IPS-15b (cell line): Measurements from ENCODE around the gene CIDEC.
"Not testable (repeated sequence)": the region's sequence is repeated elsewhere in the genome, so short reads cannot be mapped to it uniquely, and the experiment has no call there.

Experiments used
- H3K27me3 ChIP-seq: one replicate; pipeline ENCODE4 v1.6.1; 2013; ENCODE audit warnings: low read length; ENCODE audit not compliant: control insufficient read depth, insufficient read depth
- H3K36me3 ChIP-seq: one replicate; pipeline ENCODE4 v1.6.1; 2013; ENCODE audit warnings: low read length; ENCODE audit not compliant: control insufficient read depth, insufficient read depth
- H3K4me1 ChIP-seq: one replicate; pipeline ENCODE4 v1.6.1; 2013; ENCODE audit warnings: mild to moderate bottlenecking, low read length; ENCODE audit not compliant: control insufficient read depth, insufficient read depth
- H3K4me3 ChIP-seq: one replicate; pipeline ENCODE4 v1.5.1; 2013; ENCODE audit warnings: low read depth, low read length
- H3K9ac ChIP-seq: one replicate; pipeline ENCODE4 v1.6.1; 2013; ENCODE audit warnings: low read depth, mild to moderate bottlenecking, low read length
- H3K9me3 ChIP-seq: one replicate; pipeline ENCODE4 v1.6.1; 2013; ENCODE audit warnings: mild to moderate bottlenecking, low read length; ENCODE audit not compliant: control insufficient read depth, insufficient read depth

The CIDEC gene

DNA sequence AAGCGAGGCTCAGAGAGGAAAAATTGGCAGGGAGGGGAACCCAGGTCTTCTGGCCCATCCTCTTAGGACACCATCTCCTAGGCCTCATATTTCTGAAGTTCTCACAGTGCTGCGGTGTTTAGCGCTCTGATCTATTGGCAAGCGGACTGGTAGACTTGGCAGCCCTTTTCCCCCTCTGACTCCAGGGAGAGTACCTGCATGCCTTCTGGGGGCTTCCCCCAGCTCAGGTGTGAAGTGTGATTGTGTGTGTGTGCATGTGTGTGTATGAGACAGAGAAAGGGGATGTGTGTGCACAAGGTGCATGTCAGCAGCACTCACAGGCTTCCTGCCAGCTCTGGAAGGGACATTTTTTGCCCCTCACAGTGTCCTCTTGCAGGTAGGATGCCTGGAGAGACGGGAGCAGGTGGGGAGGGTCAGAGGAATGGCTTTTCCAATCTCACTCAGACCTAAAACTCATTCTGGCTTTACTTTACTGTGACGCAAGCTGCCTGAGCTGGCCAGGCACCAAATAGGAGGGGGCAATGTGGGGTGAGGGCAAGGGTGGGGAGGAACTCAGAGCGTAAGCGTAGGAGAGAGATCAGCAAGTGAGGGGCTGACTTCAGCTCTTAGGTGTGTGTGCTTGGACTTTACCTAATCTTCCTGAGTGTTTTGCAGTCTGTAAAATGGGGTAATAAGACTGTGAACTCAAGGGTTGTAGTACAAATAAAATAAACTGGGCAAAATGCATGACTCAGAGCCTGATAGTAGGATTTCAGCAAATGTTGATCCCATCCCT, 18.6 kb upstream of the CIDEC start:
- no peak overlapping the region for H3K4me3 ChIP-seq
- H3K4me1 ChIP-seq = peaks cover 9% of the 10 kb centered on the region
- no peaks in the 10 kb centered on the region for H3K27me3 ChIP-seq
- peaks cover 3% of the 10 kb centered on the region for H3K36me3 ChIP-seq
- no peaks in the 10 kb centered on the region for H3K9me3 ChIP-seq
- no peak overlapping the region for H3K9ac ChIP-seq

DNA sequence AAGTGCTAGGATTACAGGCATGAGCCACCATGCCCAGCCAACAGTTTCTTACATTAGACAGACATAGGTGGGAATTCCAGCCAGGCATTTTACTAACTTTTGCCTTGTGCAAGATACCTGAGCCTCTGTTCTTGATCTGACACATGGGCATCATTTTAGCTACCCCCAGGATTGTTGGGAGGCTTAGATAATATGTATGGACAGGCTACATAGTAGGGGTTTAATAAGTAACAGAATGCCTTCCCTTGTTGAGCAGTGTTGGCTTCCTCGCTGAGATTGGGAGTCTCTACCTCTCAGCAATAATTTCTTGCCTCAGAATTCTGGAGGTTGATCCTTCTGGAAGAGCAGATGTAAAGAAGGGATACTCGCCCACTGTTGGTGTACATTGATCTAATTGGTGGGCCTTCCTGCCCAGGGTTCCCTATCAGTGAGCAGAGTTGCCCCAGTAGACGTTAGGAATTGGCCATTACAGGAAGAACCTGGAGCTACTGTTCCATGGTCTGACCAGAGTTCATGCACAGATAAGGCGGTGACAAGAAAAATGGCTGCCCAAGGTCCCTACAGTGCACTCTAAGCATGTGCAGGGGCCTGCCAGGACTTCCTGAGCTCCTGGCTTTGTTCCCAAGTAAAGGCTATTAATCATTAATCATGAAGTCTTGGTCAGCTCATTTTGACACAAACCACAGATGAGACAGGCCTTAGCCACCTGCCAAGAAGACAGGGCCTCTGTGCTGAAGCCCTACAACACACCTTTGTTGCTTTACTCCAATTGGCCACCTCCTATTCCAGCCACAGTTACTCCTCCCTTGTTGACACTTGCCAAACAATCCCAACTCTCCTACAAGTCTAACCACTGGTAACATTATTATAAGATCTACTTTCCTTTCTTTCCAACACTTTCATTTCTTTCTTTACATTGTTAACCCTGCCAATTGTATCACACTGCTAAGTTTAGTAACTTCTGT, 17.6 kb upstream of the CIDEC start:
- H3K4me1 ChIP-seq = peaks cover 4% of the 10 kb centered on the region
- H3K27me3 ChIP-seq = no peaks in the 10 kb centered on the region
- H3K9me3 ChIP-seq = no peaks in the 10 kb centered on the region
- no peak overlapping the region for H3K9ac ChIP-seq
- H3K36me3 ChIP-seq = peaks cover 12% of the 10 kb centered on the region
- H3K4me3 ChIP-seq = no peak overlapping the region

DNA sequence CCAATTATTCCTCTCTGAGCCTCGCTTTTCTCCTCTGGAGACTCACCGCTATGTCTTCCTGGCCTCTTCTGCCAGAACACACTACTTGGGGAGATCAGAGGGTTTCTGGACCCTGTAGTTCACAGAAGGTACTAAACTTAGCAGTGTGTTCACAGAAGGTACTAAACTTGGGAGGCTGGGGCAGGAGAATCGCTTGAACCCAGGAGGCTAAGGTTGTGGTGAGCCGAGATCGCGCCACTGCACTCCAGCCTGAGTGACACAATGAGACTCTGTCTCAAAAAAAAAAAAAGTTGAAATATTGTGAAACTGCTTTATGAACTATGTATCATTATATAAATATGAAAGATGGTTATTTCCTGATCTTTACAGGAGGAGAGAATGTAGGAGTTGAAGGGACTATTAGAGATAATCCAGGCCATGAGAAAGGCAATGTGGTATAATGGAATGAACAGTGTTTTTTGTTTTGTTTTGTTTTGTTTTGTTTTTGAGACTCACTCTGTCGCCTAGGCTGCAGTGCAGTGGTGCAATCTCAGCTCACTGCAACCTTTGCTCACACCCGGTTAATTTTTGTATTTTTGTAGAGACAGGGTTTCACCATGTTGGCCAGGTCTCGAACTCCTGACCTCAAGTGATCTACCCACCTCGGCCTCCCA, 16.8 kb upstream of the CIDEC start:
- peaks cover 13% of the 10 kb centered on the region for H3K36me3 ChIP-seq
- H3K4me3 ChIP-seq, H3K9ac ChIP-seq, H3K4me1 ChIP-seq, H3K9me3 ChIP-seq, H3K27me3 ChIP-seq: not testable (repeated sequence)

DNA sequence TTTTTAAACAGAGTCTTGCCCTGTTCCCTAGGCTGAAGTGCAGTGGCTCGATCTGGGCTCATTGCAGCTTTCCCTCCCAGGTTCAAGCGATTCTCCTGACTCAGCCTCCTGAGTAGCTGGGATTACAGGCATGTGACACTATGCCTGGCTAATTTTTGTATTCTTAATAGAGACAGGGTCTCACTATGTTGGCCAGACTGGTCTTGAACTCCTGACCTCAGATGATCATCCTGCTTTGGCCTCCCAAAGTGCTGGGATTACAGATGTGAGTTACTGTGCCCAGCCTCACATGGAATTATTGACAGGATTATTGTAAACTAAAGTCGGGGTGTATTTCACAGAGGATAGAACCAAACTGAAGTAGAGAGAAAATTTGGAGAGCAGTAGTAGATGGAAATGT, 15.7 kb upstream of the CIDEC start:
- H3K36me3 ChIP-seq = peaks cover 13% of the 10 kb centered on the region
- not testable (repeated sequence) for H3K4me3 ChIP-seq, H3K27me3 ChIP-seq, H3K4me1 ChIP-seq, H3K9me3 ChIP-seq, H3K9ac ChIP-seq

DNA sequence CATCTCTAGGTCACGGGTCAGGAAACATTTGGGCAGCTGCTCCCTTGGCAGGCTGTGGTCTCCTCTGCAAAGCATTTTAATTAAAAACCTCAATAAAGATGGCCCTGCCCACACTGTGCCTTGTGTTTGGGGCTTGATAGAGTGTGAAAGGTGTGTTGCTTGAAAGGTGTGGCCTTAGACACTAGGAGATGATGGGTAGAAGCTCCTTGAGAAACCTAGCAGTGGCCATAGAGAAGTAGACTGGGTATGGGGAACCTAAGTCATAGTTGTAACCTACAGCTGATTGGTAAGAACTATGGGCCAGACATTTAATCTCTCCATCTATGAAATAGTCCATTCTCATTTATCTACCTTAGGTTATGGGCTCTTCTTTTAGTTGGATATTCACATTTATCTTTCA, 13.7 kb upstream of the CIDEC start:
- Histone ChIP-seq H3K9me3 (no peaks in the 10 kb centered on the region), H3K27me3 (no peaks in the 10 kb centered on the region), H3K4me3 (no peak overlapping the region), H3K4me1 (no peaks in the 10 kb centered on the region), H3K9ac (no peak overlapping the region), H3K36me3 (peaks cover 13% of the 10 kb centered on the region)

DNA sequence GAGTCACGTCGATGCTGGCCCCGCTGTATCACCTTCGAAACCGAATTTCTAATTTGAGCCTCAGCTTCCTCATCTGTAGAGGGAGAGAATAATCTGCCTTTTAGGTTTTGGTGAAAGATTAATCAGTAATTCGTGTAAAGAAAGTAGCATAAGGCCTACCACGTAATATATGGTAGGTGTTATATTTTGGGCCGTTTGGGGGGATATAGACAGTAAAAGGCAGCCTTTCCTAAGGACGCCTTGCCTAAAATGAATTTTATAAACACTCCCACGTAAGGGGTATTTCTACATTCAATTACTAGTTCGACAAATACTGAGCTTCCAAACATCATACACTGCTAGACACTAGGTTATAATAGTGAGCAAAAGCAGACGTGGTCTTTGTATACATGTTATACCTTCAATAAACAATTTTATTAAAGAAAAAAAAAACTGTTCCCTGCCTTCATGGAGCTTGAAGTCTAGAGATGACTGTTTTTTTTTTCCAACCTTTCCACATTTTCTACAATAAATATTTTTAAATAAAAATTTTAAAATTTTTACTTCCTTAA, 11.1 kb upstream of the CIDEC start:
- Histone ChIP-seq H3K4me3 (peak overlapping the region; percentile 94), H3K9me3 (no peaks in the 10 kb centered on the region), H3K27me3 (no peaks in the 10 kb centered on the region), H3K36me3 (peaks cover 13% of the 10 kb centered on the region), H3K9ac (peak overlapping the region; percentile 94), H3K4me1 (no peaks in the 10 kb centered on the region)

DNA sequence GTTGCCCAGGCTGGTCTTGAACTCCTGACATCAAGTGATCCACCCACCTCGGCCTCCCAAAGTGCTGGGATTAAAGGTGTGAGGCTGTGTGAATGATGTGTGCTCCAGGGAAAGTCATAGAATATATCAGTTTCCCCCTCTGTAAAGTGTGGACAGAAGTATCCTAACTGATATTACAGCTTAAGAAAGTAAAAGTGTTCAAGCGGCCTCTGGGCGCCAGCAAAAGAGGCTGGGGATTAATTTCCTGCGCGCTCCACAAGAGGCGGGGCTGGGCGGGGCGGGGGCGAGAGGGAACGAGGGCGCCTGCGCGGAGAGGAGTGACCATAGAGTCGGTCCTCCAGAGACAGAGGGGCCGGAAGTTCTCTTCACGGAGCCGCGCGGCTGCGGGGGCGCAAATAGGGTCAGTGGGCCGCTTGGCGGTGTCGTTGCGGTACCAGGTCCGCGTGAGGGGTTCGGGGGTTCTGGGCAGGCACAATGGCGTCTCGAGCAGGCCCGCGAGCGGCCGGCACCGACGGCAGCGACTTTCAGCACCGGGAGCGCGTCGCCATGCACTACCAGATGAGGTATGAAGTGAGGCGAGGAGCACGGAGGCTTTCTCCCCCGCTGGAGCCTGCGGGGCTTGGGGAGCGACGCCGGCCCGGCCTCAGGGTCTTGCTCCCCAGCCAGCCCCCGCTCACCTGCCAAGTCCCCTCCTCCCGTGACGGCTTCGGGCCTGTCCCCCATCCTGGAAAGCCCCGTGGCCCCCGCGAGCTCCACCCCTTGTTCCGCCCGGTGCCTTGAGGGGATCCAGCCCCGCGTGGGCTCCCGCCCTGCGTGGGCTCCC, 10.4 kb upstream of the CIDEC start, which contains the start of gene JAGN1:
Gene JAGN1 (plus strand): TSS at position 362 of the 823 bp plus-strand sequence. CDS start 113 bp downstream, at position 475.
- H3K9me3 ChIP-seq = no peaks in the 10 kb centered on the region
- H3K9ac ChIP-seq = peak within 1 kb of the TSS; percentile 94
- H3K27me3 ChIP-seq = no peaks in the 10 kb centered on the region
- no peaks in the 10 kb centered on the region for H3K4me1 ChIP-seq
- peak within 1 kb of the TSS; percentile 94 for H3K4me3 ChIP-seq
- peaks cover 13% of the 10 kb centered on the region for H3K36me3 ChIP-seq

DNA sequence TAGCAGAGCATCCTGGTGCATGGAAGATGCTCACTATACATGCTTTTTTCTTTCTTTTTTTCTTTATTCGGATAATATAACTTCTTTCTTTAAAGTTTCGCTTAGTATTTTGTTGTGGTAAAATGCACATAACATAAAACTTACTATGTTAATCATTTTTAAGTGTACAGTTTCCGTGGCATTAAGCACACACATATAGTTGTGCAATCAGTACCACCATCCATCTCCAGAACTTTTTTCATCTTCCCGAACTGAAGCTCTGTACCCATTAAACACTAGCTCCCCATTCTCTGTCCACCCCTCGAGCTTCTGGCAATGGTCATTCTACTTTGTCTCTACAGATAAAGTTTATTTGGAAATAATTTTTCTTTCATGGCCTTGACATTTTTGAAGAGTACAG, 9.4 kb upstream of the CIDEC start:
- Histone ChIP-seq H3K4me3 (no peak overlapping the region), H3K9me3 (no peaks in the 10 kb centered on the region), H3K36me3 (peaks cover 13% of the 10 kb centered on the region), H3K27me3 (no peaks in the 10 kb centered on the region), H3K4me1 (no peaks in the 10 kb centered on the region), H3K9ac (no peak overlapping the region)

DNA sequence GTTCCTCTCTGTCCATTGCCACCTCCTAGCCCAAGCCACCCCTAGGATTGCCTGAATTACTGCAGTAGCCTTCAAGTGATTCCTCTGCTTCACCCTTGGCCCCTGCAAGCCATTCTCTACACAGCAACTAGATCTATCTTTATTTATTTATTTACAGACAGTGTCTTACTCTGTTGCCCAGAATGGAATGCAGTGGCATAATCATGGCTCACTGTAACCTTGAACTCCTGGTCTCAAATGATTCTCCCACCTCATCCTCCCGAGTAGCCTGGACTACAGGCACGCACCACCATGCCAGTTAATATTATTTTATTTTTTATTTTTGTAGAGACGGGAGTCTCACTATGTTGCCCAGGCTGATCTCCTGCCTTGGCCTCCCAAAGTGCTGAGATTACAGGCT, 8.5 kb upstream of the CIDEC start:
- Histone ChIP-seq H3K4me3 (no peak overlapping the region), H3K9ac (no peak overlapping the region), H3K9me3 (no peaks in the 10 kb centered on the region), H3K4me1 (no peaks in the 10 kb centered on the region), H3K36me3 (peaks cover 9% of the 10 kb centered on the region), H3K27me3 (no peaks in the 10 kb centered on the region)

DNA sequence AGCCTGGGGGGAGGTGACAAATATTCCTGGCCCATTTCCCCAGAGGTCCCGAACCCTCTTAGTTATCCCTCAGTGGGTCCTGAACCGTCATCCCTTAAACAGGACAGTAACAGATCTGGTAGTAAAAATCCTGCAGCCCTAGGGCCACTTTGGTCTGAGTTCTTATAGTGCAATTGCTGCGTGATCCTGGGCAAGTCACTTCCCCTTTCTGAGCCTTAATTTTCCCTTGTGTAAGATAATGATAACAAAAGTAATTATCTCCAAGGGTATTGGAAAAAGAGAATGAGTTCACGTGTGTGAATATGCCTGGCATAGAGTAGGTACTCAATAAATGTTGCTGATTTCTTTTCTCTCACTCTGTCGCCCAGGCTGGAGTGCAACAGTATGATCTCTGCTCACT, 7.4 kb upstream of the CIDEC start:
- Histone ChIP-seq H3K4me1 (no peaks in the 10 kb centered on the region), H3K4me3 (no peak overlapping the region), H3K36me3 (no peaks in the 10 kb centered on the region), H3K9me3 (no peaks in the 10 kb centered on the region), H3K9ac (no peak overlapping the region), H3K27me3 (no peaks in the 10 kb centered on the region)

DNA sequence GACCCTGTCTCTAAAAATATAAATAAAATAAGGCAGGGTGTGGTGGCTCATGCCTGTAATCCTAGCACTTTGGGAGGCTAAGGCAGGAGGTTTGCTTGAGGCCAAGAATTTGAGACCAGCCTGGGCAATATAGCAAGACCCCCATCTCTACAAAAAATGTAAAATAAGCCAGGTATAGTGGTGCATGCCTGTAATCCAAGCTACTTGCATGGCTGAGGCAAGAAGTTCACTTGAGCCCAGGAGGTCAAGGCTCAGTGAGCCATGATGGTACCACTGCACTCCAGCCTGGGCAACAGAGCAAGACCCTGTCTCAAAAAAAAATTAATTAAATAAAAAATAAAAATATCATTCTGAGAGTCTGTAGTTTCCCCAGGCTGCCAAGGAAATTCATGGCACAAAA, 6.3 kb upstream of the CIDEC start:
- no peak overlapping the region for H3K9ac ChIP-seq
- H3K4me1 ChIP-seq = no peaks in the 10 kb centered on the region

More for the DNA sequence above, 6.3 kb upstream of the CIDEC start:
- Histone ChIP-seq H3K27me3 (no peaks in the 10 kb centered on the region), H3K9me3 (no peaks in the 10 kb centered on the region), H3K4me3 (no peak overlapping the region), H3K36me3 (no peaks in the 10 kb centered on the region)
